GDM1 (cell line): ENCODE data around the gene MARK3.

Experiments used
- DNase-seq: peaks from one replicate; lab custom pipeline; 2025; lab: John Stamatoyannopoulos, UW

MARK3 gene

DNA sequence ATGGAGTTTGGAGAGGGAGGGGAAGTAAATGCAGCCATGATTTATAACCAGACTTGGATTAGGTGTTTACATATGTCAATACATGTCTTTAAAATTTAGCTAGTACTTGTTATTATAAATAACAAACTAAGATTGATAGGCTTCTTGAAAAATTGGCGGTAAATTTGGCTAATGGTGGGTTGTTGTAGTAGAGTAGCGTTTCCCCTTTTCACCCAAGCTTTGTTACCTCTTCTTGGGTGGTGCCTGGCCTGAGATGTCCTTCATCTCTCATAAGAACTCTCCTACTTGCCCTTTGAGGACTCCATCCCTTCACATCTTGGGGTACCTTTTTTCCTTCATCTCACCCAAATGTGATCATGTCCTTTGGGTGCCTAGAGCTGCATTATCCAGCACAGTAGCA lies 11.2 kb downstream of the MARK3 start:
- DNase-seq, result no peak

DNA sequence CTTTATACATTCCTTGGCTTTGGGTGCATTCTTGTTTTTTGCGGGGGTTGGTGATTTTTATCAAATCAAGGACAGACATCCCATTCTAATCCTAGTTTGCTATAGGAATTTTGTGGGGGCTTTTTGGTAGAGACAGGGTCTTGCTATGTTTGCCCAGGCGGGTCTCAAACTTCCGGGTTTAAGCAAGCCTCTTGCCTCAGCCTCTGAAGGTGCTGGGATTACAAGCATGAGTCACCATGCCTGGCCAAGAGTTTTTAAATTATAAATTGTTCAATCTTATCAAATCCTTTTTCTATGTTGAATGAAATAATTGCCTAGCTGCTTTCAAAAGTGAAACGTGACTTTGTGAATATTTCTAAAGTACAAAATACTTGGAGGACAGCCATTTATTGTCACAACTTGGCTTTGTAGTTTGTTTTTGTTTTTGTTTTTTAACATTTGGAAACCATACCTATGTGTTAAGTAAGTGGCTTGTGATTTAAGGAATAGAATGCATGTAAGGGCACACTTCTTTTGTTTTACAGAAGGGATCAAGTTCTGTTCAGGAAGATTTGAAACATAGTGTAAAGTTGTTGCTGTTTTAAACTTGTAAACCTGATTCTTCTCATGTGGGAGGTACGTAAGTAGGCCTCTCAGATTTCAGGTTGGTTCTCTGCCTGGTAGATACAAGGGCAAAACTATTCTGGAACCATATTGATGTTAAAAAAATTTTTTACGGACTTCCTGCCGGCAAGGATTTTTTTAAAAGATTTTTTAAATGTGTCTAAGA lies 13.4 kb downstream of the MARK3 start:
- no peak for DNase-seq

DNA sequence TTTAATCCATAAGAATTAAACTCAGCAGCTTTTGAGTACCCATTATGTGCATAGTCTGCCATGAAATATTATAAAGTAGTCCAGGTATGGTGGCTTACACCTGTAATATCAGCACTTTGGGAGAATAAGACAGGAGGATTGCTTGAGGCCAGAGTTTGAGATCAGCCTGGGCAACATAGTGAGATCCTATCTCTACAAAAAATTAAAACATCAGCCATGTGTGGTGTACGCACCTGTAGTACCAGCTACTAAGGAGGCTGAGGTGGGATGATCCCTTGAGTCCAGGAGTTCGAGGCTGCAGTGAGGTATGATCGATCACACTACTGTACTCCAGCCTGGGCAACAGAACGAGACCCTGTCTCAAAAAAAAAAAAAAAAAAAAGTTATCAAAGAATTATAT lies 15.3 kb downstream of the MARK3 start:
- DNase-seq, result no peak

DNA sequence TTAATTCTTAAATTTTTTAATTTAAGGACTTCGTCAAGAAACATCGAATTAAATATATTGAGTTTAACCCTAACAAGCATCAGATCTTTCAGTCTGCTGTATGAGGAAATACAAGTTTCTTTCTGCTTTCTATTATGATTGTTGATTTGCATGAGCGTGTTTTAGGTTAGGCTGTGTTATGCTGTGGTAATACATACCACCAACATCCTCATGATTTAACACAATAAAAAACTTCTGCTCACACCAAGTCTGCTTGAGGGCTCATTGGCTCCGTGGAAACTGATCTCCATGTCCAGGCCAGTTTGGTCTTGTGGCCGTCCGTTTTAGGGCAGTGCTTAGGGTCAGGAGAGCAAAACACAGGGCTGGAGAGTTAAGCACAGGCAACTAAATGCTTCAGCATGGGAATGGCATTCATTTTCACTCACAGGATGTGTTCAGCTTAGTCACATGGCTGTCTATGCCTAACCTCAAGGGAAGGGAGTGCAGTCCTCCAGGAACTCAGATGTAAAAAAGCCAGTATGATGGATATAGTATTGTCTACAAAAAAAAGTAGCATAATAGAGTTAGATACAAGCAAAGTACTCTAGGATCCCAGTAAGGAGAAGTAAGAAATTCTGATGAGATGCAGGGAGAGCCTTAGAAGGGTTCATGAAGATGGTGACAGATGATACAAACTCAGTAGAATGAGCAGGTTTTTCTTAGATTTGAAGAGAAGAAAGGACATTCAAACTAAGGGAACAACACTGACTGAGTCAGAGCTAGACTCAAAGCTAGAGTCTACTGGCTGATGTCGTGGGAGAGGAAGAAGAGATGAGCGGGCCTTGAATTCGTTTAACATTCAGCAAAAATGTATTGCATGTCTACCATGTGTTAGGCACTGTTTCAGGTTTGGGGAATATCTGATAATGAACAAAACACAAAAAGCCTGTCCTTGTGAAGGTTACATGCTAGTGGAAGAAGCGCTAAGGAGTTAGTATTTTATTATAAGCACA lies 16.3 kb downstream of the MARK3 start:
- DNase-seq, result peak; percentile 33

DNA sequence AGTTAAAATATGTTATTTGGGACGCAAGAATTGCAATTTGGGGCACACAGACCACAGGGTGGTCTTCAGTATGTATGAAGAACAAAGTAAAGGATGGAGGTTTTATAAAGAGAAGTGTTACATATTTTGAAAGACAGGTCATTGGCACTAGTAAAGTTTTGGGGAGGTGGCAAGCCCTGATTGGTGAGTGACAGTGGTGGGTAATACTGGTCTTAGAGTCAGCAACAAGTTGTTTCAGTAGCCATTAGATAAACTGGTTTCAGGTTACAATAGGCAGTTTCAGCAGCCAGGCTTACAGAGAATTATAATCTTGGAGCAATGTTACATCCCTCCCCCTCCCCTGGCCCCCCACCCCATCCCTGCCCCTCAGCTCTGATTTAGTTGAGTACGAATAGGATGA lies 17.5 kb downstream of the MARK3 start:
- no peak for DNase-seq

DNA sequence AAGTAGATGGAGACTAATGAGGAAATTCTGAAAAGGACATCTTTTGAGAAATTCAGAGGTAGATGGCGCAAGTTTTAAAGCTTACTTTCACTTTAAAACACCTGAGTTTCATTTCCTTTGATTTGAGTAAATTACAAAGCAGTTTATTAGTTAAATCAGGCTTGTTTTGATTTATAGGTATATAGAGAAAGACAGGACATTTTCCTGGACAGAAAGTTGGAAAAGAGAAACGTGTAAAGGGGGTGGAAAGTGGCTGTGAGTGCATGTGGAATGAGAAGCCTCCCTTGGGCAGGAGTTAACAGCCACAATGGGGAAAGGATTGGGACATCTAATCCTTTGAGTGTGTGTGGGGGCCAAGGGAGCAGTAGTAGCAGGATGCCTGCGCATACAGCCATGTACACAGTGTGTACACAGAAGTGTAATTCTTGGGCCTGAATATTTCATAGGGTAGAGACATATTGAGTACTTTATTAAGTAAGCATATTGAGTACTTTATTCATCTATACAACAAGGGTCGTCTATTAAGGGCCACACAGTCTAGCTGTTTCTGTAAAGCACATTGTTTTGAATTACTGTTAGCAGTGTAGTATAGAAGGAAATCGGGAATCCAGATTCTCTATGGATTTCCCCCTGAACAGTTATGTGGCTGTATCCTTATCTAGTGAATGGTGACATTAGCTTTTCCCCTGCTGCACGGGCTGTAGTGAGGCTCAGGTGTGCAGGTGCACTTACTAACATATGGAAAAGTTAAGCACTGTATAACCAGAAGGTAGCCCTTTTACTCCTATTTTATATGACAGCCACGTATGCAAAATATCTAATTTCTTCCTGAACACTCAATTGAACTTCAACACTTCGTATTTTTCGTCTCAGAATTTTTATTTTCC lies 19.1 kb downstream of the MARK3 start:
- DNase-seq, result no peak

DNA sequence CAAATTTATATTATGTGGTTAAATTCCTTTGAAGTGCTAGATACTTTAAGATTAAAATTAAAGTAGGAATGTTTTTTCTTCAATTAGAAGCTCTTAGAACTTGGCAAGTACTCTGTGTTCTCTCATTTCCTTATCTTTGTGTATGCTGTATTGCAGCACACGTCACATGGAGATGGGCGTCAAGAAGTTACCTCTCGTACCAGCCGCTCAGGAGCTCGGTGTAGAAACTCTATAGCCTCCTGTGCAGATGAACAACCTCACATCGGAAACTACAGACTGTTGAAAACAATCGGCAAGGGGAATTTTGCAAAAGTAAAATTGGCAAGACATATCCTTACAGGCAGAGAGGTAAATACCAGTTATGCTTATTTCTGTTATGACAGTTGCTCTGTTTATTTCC lies 19.7 kb downstream of the MARK3 start:
- no peak for DNase-seq

DNA sequence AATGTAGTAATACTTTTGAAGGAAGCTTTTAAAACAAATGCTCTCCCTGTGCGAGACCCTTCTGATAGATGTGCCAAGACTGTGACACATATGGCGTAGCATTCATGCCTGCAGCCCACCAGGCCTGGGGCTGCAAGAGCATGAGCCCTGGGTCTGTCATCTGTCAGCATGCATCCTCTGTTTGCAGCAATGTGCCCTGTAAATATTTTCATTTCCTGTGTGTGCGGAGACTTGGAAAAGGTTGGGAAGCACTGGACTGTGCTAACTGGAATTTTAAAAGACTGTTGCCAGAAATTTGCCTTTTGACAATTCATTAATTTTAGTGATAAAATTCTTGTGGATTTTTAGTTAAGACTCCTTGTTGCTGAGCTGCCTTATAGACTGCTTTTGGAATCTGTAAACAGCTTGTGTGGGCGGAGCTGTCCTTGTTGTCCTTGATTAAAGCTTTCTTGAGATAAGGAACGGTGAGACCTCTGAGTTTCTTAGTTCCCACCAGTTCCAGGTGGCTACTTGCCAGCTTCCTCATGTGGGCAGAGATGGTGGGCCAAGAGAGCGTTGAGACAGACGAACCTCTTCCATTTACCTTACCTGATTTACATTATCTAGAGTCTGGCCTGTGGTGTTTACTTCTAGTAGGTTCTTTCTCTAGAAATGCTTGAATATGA lies 23.4 kb downstream of the MARK3 start:
- DNase-seq, result no peak

DNA sequence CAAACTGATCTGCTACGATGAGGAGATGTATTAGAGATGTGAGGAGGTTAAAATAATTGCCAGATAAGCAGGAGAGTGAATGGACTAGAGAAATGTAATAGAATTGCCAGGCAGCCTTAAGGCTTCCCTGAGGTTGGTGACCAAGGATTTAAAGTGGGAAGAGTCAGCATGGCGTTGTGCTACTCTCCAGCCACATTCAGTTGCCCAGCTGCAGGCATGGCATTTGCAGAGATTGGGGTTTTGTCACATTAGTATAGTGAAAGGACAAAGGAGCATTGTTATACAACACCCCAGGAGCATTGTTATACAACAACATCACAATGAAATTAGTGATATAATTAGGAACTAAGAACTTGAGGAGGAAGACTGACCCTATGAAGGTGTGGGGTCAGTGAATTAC lies 31.7 kb downstream of the MARK3 start:
- DNase-seq, result no peak

DNA sequence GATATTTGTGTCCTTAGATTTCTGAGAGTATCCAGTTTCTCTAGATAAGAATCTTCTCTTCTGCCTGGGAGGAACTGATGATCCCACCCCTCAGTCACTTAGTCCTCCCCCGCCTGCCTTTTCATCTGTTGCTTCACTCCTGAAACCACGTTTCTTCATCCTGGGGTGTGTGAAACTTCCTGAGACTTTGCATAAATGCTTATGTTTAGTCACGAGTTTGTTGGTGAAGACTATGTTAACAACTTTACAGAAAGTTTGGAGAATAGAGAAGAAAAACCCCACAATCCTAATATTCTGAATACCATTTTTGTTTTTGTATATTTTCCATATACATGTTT lies 33.2 kb downstream of the MARK3 start:
- DNase-seq, result no peak

DNA sequence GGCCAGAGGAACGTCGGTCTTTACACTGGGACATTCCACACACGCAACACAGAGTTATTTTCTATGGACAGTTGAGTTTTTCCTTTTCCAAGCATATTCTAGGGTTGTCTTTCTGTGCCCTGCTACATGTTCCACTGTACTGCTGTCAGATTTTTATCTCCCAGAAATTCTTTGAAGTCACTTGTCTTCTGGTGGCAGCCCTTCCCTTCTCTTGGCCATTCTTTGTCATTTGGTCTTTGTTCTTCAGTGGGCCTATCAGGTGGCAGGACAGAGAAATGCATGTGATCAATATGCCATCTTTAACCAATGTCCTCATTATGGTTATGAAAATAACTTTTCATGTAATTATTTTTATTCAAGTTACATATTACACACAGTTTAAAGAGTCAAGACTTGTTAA lies 36.3 kb downstream of the MARK3 start:
- no peak for DNase-seq

DNA sequence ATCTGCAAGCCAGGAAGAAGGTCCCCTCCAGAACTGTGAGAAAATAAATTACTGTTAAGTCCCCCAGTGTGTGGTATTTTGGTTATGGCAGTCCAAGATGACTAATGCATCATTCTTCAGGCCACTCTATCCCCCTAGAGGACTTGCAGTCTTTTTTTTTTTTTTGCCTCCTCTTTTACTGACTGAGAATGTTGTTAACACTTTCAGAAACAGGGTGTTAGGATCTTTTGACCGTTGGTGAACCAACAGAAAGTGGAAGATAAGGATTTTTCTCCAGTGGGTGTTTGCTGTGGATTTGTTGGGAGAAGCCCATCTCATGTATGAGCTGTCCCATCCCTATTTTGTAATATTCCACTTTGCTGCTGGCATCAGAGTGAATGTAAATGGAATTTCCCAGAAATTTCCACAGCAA lies 37.8 kb downstream of the MARK3 start:
- no peak for DNase-seq

DNA sequence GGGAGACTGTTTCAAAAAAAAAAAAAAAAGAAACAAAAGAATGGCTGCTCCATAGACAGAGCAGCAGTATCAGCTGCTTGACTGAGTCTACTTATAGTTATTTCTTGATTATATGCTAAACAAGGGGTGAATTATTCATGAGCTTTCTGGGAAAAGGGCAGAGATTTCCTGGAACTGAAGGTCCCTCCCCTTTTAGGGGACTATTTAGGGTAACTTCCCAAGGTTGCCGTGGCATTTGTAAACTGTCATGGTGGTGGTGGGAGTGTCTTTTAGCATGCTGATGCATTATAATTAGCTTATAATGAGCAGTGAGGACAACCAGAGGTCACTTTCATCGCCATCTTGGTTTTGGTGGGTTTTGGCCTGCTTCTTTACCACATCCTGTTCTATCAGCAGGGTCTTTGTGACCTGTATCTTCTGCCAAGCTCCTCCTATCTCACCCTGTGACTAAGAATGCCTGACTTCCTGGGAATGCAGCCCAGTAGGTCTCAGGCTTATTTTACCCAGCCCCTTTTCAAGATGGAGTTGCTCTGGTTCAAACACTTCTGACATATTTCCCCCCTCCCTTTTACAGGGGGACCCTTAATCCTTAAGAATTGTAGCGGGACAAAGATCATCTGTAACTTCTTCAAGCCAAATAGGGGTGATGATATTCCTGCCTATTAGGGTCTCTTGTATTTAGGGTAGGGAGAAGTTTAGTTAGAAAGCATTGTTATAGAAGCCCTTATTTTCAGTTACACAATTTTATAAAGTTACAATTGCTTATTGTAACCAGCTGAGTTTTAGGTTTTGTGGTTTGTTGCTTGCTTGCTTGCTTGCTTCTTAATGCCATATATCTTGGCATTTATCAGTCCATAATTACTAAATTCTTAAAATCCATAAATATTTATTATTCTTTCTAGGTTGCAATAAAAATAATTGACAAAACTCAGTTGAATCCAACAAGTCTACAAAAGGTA lies 42.5 kb downstream of the MARK3 start:
- DNase-seq, result no peak

DNA sequence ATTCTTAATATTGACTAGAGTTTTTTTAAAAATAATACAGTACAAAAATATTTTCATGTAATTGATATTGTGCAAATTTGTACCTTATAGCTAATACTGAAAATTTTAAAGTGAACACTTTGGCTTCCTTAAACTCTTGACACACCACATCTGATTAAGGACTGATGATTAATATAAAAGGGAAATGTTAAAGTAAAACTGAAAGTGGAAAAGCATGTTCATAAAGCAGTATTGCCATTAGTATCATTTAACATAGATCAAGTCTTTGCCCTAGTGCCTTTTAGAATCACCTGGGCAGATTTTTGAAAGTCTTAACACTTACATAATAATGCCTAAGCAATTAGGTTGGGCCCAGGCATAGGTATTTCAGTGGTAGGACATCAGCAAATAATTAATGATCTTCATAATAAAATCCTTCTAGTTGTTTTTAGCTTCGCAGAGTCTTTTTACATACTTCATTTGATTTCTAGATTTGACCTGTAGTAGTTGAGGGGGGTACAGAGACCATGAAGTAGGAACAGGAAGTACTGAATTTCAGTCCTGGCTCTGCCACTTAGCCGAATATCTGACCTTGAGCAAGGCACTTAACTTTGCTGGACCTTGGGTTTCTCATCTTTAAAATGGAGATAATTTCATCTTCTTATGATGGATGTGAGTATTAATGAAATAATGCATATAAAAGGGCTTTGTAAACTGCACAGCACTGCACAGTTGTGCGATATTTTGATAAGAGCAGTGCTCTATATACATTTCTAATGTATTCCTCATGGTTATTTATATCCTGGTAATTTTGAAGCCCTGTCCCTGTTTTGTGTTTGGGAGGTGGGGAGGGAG lies 43.7 kb downstream of the MARK3 start:
- no peak for DNase-seq

DNA sequence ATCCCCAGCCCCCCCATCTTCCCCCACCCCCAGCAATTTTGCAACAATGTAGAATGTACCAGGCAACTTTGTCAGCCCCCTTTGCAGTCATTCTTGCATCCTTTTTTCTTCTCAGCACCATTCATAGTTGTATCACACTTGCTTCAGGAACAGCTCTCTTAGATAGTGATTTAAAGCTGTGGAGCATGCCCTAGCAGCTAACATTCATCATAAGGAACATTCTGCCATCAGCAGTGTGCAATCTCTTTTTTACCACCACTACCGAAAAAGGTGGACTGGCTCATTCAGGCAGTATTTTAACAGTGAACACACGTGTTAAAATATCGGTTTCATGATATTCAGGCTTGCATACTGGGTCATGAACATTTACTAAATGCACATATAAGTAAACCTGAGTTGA lies 45.1 kb downstream of the MARK3 start:
- DNase-seq, result no peak

DNA sequence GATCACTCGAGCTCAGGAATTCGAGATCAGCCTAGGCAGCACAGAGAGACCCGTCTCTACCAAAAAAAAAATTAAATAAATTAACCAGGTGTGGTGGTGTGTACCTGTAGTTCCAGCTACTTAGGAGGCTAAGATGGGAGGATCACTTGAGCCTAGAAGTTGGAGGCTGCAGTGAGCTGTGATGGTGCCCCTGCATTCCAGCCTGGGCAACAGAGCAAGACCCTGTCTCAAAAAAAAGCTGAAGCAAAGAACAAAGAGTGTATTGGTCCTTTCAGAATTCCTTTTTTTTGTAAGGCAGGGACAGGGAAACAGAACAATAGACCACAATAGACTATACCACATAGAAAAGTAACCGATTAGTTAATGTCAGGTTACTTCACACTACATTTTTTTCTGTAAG lies 47.4 kb downstream of the MARK3 start:
- DNase-seq, result no peak

DNA sequence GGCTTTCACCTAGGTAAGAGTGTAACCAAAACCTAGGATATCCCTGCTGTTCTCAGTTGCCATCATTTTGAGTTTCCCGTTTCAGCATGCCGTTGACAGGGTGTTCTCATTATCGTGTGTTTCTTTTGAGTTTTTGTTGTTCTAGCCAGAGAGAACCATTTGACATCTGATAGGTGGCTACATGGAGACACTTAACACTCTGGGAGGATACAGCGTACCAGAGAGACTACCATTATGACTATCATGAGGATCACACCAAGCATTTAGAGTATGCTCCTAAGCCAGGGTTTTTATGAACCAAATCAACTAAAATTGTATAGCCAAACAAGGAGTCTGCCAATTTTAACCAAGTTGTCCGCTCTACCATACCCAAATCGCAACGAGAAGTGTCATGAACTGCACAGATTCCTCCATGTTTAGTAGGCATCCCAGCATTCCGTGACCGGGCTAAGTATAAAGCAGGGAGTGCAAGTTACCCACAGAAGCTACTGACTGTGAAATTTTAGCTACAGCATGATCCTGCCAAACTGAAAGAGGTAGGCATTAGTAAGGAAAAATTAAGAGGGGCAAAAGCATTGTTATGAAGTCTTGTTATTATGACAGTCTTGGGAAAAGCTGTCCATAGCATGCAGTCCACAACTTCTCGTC lies 48.8 kb downstream of the MARK3 start:
- no peak for DNase-seq

DNA sequence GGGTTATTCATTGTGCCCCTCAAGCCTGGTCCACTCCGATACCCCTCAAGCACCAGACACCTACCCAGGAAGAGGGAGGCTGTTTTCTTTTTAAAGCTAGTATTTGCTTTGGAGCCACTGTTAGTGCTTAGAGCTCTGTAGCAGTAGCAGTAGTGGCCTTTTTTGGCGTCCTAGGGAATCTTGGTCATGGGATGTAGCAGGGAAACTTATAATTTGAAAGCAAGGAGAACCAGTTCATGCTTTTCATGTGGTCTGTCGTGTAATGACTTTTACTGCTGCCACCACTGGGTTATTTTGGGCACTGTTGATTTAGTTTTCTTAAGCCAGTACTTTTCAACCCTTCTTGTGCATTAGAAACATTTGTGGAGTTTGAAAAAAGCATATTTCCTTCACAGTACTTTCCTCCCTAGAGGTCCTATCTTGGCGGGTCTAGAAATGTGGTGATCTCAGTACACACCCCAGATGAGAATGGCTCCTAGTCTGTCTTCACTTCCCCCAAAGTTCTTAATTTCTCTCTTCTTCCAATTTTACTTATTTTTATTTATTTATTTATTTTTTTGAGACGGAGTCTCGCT lies 49.7 kb downstream of the MARK3 start:
- no peak for DNase-seq

DNA sequence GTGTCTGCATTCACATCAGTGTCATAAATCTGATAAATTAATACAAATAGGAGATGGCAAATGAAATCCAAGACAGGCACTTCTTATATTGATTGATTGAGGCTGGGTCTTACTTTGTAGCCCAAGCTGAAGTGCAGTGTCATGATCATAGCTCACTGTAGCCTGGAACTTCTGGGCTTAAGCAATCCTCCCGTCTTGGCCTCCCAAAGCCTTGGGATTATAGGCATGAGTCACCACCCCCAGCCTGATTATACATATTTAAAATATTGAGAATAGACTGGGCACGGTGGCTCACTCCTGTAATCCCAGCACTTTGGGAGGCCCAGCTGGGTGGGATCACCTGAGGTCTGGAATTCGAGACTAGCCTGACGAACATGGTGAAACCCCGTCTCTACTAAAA lies 51.3 kb downstream of the MARK3 start:
- no peak for DNase-seq
